GM12878 (cell line): ENCODE measurements around the gene NXN.

Experiments
- BACH1 ChIP-seq: fragments of 450-650 bp; IDR thresholded peaks from 2 replicates; pipeline ENCODE4 v1.6.1; 2017; ENCODE audit warnings: mild to moderate bottlenecking, borderline replicate concordance
- CEBPB ChIP-seq, 2 experiments: fragments of 150-350 bp in 1 of 2; IDR thresholded peaks; 2 replicates each; pipeline ENCODE4 v1.6.1; 2012 to 2014; ENCODE audit warnings: low read depth in 2 of 2, low read length in 2 of 2, borderline replicate concordance in 1 of 2, inconsistent platforms in 1 of 2
- CREB1 ChIP-seq: IDR thresholded peaks from 2 replicates; pipeline ENCODE4 v1.6.1; 2012; ENCODE audit warnings: low read depth, mild to moderate bottlenecking, inconsistent platforms
- CUX1 ChIP-seq: IDR thresholded peaks from 2 replicates; pipeline ENCODE4 v1.6.1; 2012; ENCODE audit warnings: improper control_type of control experiment, low read depth, low read length; ENCODE audit not compliant: insufficient replicate concordance
- LARP7 ChIP-seq: fragments of 450-650 bp; IDR thresholded peaks from 2 replicates; pipeline ENCODE4 v1.6.1; 2017; ENCODE audit warnings: mild to moderate bottlenecking
- MAX ChIP-seq: IDR thresholded peaks from 2 replicates; pipeline ENCODE4 v1.6.1; 2012; ENCODE audit warnings: low read depth, low read length, improper control_type of control experiment
- NFYB ChIP-seq: IDR thresholded peaks from 2 replicates; pipeline ENCODE4 v1.6.1; 2011; ENCODE audit warnings: low read depth, mild to moderate bottlenecking, low read length, improper control_type of control experiment, moderate library complexity; ENCODE audit not compliant: insufficient read depth
- TBL1XR1 ChIP-seq: IDR thresholded peaks from 2 replicates; pipeline ENCODE4 v1.6.1; 2012; ENCODE audit warnings: low read depth, low read length, improper control_type of control experiment
- ZNF207 ChIP-seq: fragments of 450-650 bp; IDR thresholded peaks from 2 replicates; pipeline ENCODE4 v1.6.1; 2014; ENCODE audit warnings: antibody characterized with exemption, mild to moderate bottlenecking, borderline replicate concordance
- TF ChIP-seq, protein P1 (sequence below), 3 experiments: IDR thresholded peaks in 2 of 3; conservative IDR thresholded peaks in 1 of 3; 2 replicates each; pipeline ENCODE4 v1.5.1; 2011; ENCODE audit warnings: low read depth in 3 of 3, low read length in 3 of 3, mild to moderate bottlenecking in 3 of 3, control low read depth in 2 of 3, moderate library complexity in 2 of 3, inconsistent platforms in 1 of 3, mixed read lengths in 1 of 3; ENCODE audit not compliant: control insufficient read depth in 2 of 3, insufficient read depth in 1 of 3; ENCODE audit errors: extremely low read depth in 1 of 3
- TF ChIP-seq, protein P2 (sequence below): fragments of 450-650 bp; formaldehyde crosslinking; IDR thresholded peaks from 2 replicates; pipeline ENCODE4 v1.4.0; 2022; ENCODE audit warnings: mild to moderate bottlenecking, moderate library complexity
- TF ChIP-seq, protein P3 (sequence below): fragments of 450-650 bp; IDR thresholded peaks from 2 replicates; pipeline ENCODE4 v1.6.1; 2016; ENCODE audit warnings: mild to moderate bottlenecking

DNA sequence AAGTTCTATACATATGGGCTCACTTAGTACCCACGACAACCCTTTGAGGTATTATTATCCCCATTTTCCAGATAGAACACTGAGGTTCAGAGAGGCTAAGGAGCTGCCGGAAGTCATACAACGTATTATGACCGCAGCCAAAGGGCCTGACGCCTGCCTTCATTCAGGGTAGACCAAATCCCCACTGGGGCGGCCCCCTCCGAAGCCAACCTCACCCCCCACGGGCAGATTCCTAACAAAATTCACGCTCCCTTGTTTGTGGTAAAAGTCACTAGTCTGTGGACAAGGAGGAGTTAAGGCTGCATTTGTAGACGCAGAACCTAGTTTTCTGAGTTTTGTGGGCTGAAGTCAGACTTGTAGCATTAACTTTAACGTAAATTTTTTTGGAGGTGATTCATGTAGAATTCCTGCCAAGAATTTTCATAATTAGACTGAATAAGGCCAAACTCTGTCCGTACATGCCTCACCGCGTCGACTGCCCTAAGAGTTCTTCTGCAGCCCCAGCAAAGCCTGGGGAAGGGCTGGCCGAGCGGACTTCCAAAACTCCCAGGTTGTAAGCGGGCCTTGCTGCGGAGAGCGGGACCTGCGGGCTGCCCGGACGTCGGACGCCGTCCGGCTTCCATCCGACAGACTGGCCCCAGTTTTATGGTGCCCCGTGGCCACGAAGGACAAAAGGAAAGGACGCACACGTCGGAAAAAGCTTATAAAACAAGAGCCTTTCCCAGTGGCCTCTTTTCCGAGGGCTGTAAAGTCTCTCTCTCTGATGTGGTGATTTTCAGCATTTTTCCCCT lies 75.7 kb downstream of the NXN start:
- TF ChIP-seq CREB1 (no peak), LARP7 (no peak), BACH1 (no peak), TBL1XR1 (no peak), ZNF207 (no peak), MAX (no peak), NFYB (no peak), CEBPB (IDR thresholded peaks at IDR 0.05; ENCODE audit: borderline replicate concordance in 1 of 2, low read depth in 2 of 2, low read length in 2 of 2) (no peak), CUX1 (no peak)
- TF ChIP-seq, protein P1, sequence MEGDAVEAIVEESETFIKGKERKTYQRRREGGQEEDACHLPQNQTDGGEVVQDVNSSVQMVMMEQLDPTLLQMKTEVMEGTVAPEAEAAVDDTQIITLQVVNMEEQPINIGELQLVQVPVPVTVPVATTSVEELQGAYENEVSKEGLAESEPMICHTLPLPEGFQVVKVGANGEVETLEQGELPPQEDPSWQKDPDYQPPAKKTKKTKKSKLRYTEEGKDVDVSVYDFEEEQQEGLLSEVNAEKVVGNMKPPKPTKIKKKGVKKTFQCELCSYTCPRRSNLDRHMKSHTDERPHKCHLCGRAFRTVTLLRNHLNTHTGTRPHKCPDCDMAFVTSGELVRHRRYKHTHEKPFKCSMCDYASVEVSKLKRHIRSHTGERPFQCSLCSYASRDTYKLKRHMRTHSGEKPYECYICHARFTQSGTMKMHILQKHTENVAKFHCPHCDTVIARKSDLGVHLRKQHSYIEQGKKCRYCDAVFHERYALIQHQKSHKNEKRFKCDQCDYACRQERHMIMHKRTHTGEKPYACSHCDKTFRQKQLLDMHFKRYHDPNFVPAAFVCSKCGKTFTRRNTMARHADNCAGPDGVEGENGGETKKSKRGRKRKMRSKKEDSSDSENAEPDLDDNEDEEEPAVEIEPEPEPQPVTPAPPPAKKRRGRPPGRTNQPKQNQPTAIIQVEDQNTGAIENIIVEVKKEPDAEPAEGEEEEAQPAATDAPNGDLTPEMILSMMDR (IDR thresholded peaks at IDR 0.05 in 2 of 3, conservative IDR thresholded peaks at IDR 0.05 in 1 of 3; ENCODE audit: control insufficient read depth in 2 of 3, extremely low read depth in 1 of 3, insufficient read depth in 1 of 3, low read depth in 3 of 3, low read length in 3 of 3), result no peak
- TF ChIP-seq, protein P2, sequence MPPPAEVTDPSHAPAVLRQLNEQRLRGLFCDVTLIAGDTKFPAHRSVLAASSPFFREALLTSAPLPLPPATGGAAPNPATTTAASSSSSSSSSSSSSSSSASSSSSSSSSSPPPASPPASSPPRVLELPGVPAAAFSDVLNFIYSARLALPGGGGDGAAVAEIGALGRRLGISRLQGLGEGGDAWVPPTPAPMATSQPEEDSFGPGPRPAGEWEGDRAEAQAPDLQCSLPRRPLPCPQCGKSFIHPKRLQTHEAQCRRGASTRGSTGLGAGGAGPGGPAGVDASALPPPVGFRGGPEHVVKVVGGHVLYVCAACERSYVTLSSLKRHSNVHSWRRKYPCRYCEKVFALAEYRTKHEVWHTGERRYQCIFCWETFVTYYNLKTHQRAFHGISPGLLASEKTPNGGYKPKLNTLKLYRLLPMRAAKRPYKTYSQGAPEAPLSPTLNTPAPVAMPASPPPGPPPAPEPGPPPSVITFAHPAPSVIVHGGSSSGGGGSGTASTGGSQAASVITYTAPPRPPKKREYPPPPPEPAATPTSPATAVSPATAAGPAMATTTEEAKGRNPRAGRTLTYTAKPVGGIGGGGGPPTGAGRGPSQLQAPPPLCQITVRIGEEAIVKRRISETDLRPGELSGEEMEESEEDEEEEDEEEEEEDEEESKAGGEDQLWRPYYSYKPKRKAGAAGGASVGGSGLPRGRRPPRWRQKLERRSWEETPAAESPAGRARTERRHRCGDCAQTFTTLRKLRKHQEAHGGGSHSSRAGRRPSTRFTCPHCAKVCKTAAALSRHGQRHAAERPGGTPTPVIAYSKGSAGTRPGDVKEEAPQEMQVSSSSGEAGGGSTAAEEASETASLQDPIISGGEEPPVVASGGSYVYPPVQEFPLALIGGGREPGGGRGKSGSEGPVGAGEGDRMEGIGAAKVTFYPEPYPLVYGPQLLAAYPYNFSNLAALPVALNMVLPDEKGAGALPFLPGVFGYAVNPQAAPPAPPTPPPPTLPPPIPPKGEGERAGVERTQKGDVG (CRISPR knock-in tag), result no peak
- TF ChIP-seq, protein P3, sequence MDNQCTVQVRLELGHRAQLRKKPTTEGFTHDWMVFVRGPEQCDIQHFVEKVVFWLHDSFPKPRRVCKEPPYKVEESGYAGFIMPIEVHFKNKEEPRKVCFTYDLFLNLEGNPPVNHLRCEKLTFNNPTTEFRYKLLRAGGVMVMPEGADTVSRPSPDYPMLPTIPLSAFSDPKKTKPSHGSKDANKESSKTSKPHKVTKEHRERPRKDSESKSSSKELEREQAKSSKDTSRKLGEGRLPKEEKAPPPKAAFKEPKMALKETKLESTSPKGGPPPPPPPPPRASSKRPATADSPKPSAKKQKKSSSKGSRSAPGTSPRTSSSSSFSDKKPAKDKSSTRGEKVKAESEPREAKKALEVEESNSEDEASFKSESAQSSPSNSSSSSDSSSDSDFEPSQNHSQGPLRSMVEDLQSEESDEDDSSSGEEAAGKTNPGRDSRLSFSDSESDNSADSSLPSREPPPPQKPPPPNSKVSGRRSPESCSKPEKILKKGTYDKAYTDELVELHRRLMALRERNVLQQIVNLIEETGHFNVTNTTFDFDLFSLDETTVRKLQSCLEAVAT, result no peak
